ENCODE data around the gene LATS2.

DNA sequence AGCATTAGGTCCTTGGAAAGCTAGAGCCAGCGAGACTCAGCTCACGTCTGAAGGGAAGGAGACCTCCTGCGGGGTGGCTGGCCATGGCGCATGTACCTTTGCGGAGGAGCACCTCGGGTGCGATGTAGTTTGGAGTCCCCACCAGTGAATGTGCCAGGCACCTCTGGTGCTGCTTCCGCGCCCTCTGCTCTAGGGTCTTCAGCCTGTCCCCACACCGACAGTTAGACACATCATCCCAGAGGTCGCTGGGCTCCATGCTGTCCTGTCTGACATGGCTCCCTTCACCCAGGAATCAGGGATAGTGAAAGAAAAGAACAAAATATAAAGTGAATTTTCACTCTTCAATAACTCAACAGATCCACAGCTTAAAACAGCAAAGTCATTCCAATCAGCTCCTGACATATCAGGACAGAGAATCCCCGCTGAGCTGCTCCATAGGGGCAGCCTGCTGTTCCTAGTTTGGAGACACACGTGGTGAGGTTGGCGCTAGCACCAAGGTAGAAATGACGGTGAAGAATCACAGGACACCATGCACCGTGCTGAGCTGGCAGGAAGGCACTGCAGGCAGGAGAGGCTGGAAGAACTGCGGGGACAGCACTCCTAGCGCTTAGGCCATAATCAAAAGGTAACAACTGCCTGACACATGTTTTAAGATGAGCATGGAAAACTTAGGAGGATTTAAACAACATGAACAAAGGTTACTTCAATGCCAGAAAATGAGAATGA lies 79.9 kb downstream of the LATS2 start:
- TF ChIP-seq CTCF (IDR thresholded peaks at IDR 0.05) (no peak), POLR2A (IDR thresholded peaks at IDR 0.05; ENCODE audit: low read depth) (no peak), EP300 (IDR thresholded peaks at IDR 0.05) (no peak)

Measured in esophagus muscularis mucosa (tissue), 4 donors.